ENCODE data around the gene UBE4B. TPM values are rescaled to one million over a fixed set of nuclear protein-coding genes. Genes with fewer than 3 reads are reported as not detected.

The UBE4B gene
- total and polyA plus RNA-seq, 2 of the 4 experiments (the other 2 are of a cell fraction): 26.5 to 39.3 TPM

DNA sequence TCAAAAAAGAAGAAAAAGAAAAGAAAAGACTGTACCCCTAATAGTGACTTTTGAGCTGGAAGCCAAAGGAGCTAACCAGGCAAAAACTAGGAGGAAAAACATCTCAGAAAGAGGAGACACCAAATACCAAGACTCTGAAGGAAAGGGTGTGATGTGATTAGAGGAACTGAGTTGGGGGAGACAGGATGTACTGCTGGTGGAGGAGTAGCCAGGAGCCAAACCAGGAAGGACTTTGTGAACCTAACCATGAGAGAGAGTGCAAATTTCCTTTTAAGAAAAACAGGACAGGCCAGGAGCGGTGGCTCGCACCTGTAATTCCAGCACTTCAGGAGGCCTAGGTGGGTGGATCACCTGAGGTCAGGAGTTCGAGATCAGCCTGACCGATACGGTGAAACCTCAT lies 39.8 kb upstream of the UBE4B start:
- no peak overlapping the region for H3K9ac ChIP-seq (ENCODE audit: low read depth, low read length)
- no peak overlapping the region for H2AK9ac ChIP-seq (replicated peaks; ENCODE audit: low read depth, low read length, poor library complexity)
- no peaks in the 10 kb centered on the region for H3K9me3 ChIP-seq (ENCODE audit: control insufficient read depth, insufficient read depth, low read length)
- no peak overlapping the region for H2BK20ac ChIP-seq (ENCODE audit: low read depth, low read length)
- WGBS, 2 experiments (ENCODE audit: extremely low coverage in 2 of 2, insufficient read length in 1 of 2): no CpG with 5 or more reads among the region's 5 CpGs
- H3K79me1 ChIP-seq (ENCODE audit: low read depth in 1 of 2, low read length in 2 of 2): no peaks in the 10 kb centered on the region
- no peak overlapping the region for H4K91ac ChIP-seq (ENCODE audit: insufficient read depth, low read depth, low read length)
- H4K8ac ChIP-seq (ENCODE audit: low read depth in 2 of 2, low read length in 2 of 2): no peak overlapping the region
- no peak overlapping the region for H2BK5ac ChIP-seq (ENCODE audit: low read depth, low read length, poor library complexity, severe bottlenecking)
- H2BK15ac ChIP-seq (ENCODE audit: low read depth, low read length): no peak overlapping the region
- no peaks in the 10 kb centered on the region for H3K9me1 ChIP-seq (ENCODE audit: insufficient read depth, low read length)
- POLR2A ChIA-PET (ENCODE audit: unreplicated experiment): no interaction called here
- H3K36me3 ChIP-seq (ENCODE audit: control insufficient read depth, insufficient read depth, low read length): no peaks in the 10 kb centered on the region
- H3K23ac ChIP-seq (ENCODE audit: low read depth, low read length): no peak overlapping the region
- H3K14ac ChIP-seq (replicated peaks; ENCODE audit: low read depth, low read length): no peak overlapping the region
- H3K18ac ChIP-seq (ENCODE audit: low read depth, low read length): no peak overlapping the region
- no peak overlapping the region for H3K27ac ChIP-seq (ENCODE audit: insufficient read depth, low read length)
- in situ Hi-C loops (cut with MboI; ENCODE audit: low sequenced_read_pairs) (no loop called here), intact Hi-C loops (cut with micrococcal nuclease) (no loop called here), dilution Hi-C loops (cut with HindIII; ENCODE audit: low sequenced_read_pairs, unreplicated experiment) (no loop called here)
- no peak overlapping the region for H3K4me3 ChIP-seq (ENCODE audit: insufficient read depth, low read depth, low read length)
- no peak overlapping the region for H4K5ac ChIP-seq (ENCODE audit: low read depth, low read length)
- no peak overlapping the region for H2BK120ac ChIP-seq (ENCODE audit: low read depth, low read length)
- CTCF ChIA-PET: no interaction called here
- H3K56ac ChIP-seq (ENCODE audit: extremely low read depth, insufficient read depth, low read length): no peak overlapping the region
- no peaks in the 10 kb centered on the region for H4K20me1 ChIP-seq (ENCODE audit: insufficient read depth, low read length)
- H2AK5ac ChIP-seq (ENCODE audit: low read depth, low read length): no peak overlapping the region
- H3K4me1 ChIP-seq (ENCODE audit: control insufficient read depth, insufficient read depth, low read length): no peaks in the 10 kb centered on the region
- H3K4ac ChIP-seq (ENCODE audit: low read depth, low read length): no peak overlapping the region
- peaks cover 20% of the 10 kb centered on the region for H3K27me3 ChIP-seq (ENCODE audit: control insufficient read depth, insufficient read depth, low read length)
- no peak for TF ChIP-seq SMC3 (IDR thresholded peaks at IDR 0.05; ENCODE audit: low read depth, low read length)
- TF ChIP-seq POLR2A (IDR thresholded peaks at IDR 0.05; ENCODE audit: low read depth, low read length): no peak
- TF ChIP-seq RCOR1 (IDR thresholded peaks at IDR 0.05; ENCODE audit: insufficient replicate concordance, low read length): no peak
- TF ChIP-seq FOS (IDR thresholded peaks at IDR 0.05; ENCODE audit: low read depth, low read length): no peak
- no peak for TF ChIP-seq MXI1 (IDR thresholded peaks at IDR 0.05; ENCODE audit: borderline replicate concordance, low read depth, low read length)
- TF ChIP-seq, protein P1, sequence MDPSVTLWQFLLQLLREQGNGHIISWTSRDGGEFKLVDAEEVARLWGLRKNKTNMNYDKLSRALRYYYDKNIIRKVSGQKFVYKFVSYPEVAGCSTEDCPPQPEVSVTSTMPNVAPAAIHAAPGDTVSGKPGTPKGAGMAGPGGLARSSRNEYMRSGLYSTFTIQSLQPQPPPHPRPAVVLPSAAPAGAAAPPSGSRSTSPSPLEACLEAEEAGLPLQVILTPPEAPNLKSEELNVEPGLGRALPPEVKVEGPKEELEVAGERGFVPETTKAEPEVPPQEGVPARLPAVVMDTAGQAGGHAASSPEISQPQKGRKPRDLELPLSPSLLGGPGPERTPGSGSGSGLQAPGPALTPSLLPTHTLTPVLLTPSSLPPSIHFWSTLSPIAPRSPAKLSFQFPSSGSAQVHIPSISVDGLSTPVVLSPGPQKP (IDR thresholded peaks at IDR 0.05; ENCODE audit: borderline replicate concordance, low read depth, low read length): no peak
- TF ChIP-seq NFE2L2 (IDR thresholded peaks at IDR 0.05; ENCODE audit: low read depth, low read length): no peak
- no peak for TF ChIP-seq MAZ (IDR thresholded peaks at IDR 0.05; ENCODE audit: borderline replicate concordance, low read depth, low read length)
- TF ChIP-seq CHD1 (IDR thresholded peaks at IDR 0.05; ENCODE audit: low read depth, low read length): no peak
- no peak for TF ChIP-seq RFX5 (IDR thresholded peaks at IDR 0.05; ENCODE audit: low read depth, low read length)
- no peak for TF ChIP-seq MAFK (IDR thresholded peaks at IDR 0.05; ENCODE audit: low read depth, low read length)
- TF ChIP-seq CEBPB (IDR thresholded peaks at IDR 0.05; ENCODE audit: low read depth, low read length): no peak
- no peak for TF ChIP-seq RAD21 (IDR thresholded peaks at IDR 0.05; ENCODE audit: low read length)
- TF ChIP-seq, protein P2, sequence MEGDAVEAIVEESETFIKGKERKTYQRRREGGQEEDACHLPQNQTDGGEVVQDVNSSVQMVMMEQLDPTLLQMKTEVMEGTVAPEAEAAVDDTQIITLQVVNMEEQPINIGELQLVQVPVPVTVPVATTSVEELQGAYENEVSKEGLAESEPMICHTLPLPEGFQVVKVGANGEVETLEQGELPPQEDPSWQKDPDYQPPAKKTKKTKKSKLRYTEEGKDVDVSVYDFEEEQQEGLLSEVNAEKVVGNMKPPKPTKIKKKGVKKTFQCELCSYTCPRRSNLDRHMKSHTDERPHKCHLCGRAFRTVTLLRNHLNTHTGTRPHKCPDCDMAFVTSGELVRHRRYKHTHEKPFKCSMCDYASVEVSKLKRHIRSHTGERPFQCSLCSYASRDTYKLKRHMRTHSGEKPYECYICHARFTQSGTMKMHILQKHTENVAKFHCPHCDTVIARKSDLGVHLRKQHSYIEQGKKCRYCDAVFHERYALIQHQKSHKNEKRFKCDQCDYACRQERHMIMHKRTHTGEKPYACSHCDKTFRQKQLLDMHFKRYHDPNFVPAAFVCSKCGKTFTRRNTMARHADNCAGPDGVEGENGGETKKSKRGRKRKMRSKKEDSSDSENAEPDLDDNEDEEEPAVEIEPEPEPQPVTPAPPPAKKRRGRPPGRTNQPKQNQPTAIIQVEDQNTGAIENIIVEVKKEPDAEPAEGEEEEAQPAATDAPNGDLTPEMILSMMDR (conservative IDR thresholded peaks at IDR 0.05; ENCODE audit: low read depth, low read length): no peak
- TF ChIP-seq, protein P3, sequence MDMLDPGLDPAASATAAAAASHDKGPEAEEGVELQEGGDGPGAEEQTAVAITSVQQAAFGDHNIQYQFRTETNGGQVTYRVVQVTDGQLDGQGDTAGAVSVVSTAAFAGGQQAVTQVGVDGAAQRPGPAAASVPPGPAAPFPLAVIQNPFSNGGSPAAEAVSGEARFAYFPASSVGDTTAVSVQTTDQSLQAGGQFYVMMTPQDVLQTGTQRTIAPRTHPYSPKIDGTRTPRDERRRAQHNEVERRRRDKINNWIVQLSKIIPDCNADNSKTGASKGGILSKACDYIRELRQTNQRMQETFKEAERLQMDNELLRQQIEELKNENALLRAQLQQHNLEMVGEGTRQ (IDR thresholded peaks at IDR 0.05; ENCODE audit: low read depth, low read length): no peak
- TF ChIP-seq BHLHE40 (IDR thresholded peaks at IDR 0.05; ENCODE audit: low read depth, low read length): no peak
- BruUV-seq (replicated peaks): no TSS peak
- no peak overlapping the region for H2AFZ ChIP-seq (replicated peaks; ENCODE audit: low read length, poor library complexity)
- ATAC-seq (ENCODE audit: low read depth) (no peak), DNase-seq (no peak)
- H3K4me2 ChIP-seq (ENCODE audit: low read depth, low read length): no peak overlapping the region
